K562 (cell line): ENCODE data around the gene TPM4. TPM values are rescaled to one million over a fixed set of nuclear protein-coding genes. Genes with fewer than 3 reads are reported as not detected.
A peak's percentile ranks its signal among the peaks of the same experiment; 100 is the strongest.

Experiments used
- ARID1B ChIP-seq: fragments of 450-650 bp; IDR thresholded peaks from 2 replicates; pipeline ENCODE4 v1.6.1; 2016; ENCODE audit warnings: antibody characterized with exemption, mild to moderate bottlenecking, inconsistent platforms
- CCAR2 ChIP-seq: fragments of 200-400 bp; formaldehyde crosslinking; IDR thresholded peaks from 2 replicates; pipeline ENCODE4 v1.6.1; 2017; ENCODE audit warnings: mild to moderate bottlenecking, low read depth, low read length
- GABPB2 ChIP-seq: fragments of 250-450 bp; sonication (Bioruptor Pico); conservative IDR thresholded peaks from 2 replicates; pipeline ENCODE4 v1.5.1; 2021; ENCODE audit warnings: mild to moderate bottlenecking
- GTF2F1 ChIP-seq: IDR thresholded peaks from 2 replicates; pipeline ENCODE4 v1.6.1; 2011; ENCODE audit warnings: low read depth, low read length, improper control_type of control experiment
- LEF1 ChIP-seq: fragments of 450-650 bp; IDR thresholded peaks from 2 replicates; pipeline ENCODE4 v1.6.1; 2016; ENCODE audit warnings: mild to moderate bottlenecking
- NEUROD1 ChIP-seq: fragments of 150-350 bp; IDR thresholded peaks from 2 replicates; pipeline ENCODE4 v1.6.1; 2014; ENCODE audit warnings: borderline replicate concordance, low read length, low read depth; ENCODE audit not compliant: partially characterized antibody
- SNIP1 ChIP-seq: fragments of 450-650 bp; IDR thresholded peaks from 2 replicates; pipeline ENCODE4 v1.7.1; 2017; ENCODE audit warnings: low read depth, mild to moderate bottlenecking
- SRF ChIP-seq, 2 experiments: fragments of 250-450, 450-650 bp in 1 of 2; sonication (Bioruptor Pico) in 1 of 2; sonication (generic) in 1 of 2; formaldehyde crosslinking; IDR thresholded peaks; 2 replicates each; pipeline versions ENCODE4 v1.5.0 to v1.5.1; 2020 to 2022; ENCODE audit warnings: mild to moderate bottlenecking in 1 of 2, missing genetic modification reagents in 1 of 2
- TSHZ1 ChIP-seq: fragments of 250-450 bp; sonication (Bioruptor Pico); IDR thresholded peaks from 2 replicates; pipeline ENCODE4 v1.4.0; 2020; ENCODE audit warnings: mild to moderate bottlenecking, moderate library complexity
- ZFP30 ChIP-seq: fragments of 250-450 bp; sonication (Bioruptor Pico); IDR thresholded peaks from 2 replicates; pipeline ENCODE4 v1.8.0; 2022; ENCODE audit warnings: moderate library complexity, mild to moderate bottlenecking, inconsistent platforms, borderline replicate concordance
- ZNF699 ChIP-seq: fragments of 250-450 bp; sonication (Bioruptor Pico); IDR thresholded peaks from 2 replicates; pipeline ENCODE4 v1.8.0; 2021; ENCODE audit warnings: mild to moderate bottlenecking, moderate library complexity; ENCODE audit not compliant: insufficient replicate concordance
- polyA plus RNA-seq, 8 experiments: library from polyadenylated mRNA; depleted of rRNA in 4 of 8; stranded (reverse) in 5 of 8; unstranded in 3 of 8; fragments of >200 nt; fragmentation: Nextera tagmentation in 2 of 8; fragmentation: Illumina TruSeq in 1 of 8; extraction: Ambion mirVana in 2 of 8; extraction: Trizol in 1 of 8; gene quantifications; 2 replicates each; pipeline versions ENCODE4 v1.2.1 to v1.2.3, GENCODE V29; 2011 to 2014; ENCODE audit warnings: inconsistent platforms in 1 of 8, missing spikeins in 1 of 8
- total RNA-seq, 7 experiments: library from RNA; depleted of rRNA in 6 of 7; stranded (reverse); fragments of >200 nt in 6 of 7; fragmentation: Illumina TruSeq in 2 of 7; extraction: Trizol in 2 of 7; gene quantifications; 2 replicates each; pipeline versions ENCODE4 v1.2.1 to v1.2.3, GENCODE V29; 2011 to 2021; ENCODE audit warnings: low replicate concordance in 1 of 7
- TF ChIP-seq, protein P1 (sequence below): sonication (generic); formaldehyde crosslinking; IDR thresholded peaks from 2 replicates; pipeline ENCODE4 v1.8.0; 2022; ENCODE audit warnings: missing genetic modification reagents, mild to moderate bottlenecking, moderate library complexity, borderline replicate concordance
- TF ChIP-seq, protein P2 (sequence below): fragments of 450-650 bp; formaldehyde crosslinking; IDR thresholded peaks from 2 replicates; pipeline ENCODE4 v1.4.0; 2022; ENCODE audit warnings: missing genetic modification characterization
- TF ChIP-seq, protein P3 (sequence below), 2 experiments: IDR thresholded peaks; 2 replicates each; pipeline ENCODE4 v1.6.1; 2011; ENCODE audit warnings: borderline replicate concordance in 1 of 2, control low read depth in 1 of 2, low read depth in 1 of 2, low read length in 1 of 2, mild to moderate bottlenecking in 1 of 2, mixed read lengths in 1 of 2, moderate library complexity in 1 of 2; ENCODE audit not compliant: insufficient read depth in 1 of 2, insufficient read length in 1 of 2, poor library complexity in 1 of 2, severe bottlenecking in 1 of 2; ENCODE audit errors: extremely low read depth in 1 of 2
- TF ChIP-seq, protein P4 (sequence below): fragments of 450-650 bp; formaldehyde crosslinking; IDR thresholded peaks from 2 replicates; pipeline ENCODE4 v1.4.0; 2022; ENCODE audit warnings: missing genetic modification characterization
- TF ChIP-seq, protein P5 (sequence below): sonication (generic); formaldehyde crosslinking; IDR thresholded peaks from 2 replicates; pipeline ENCODE4 v1.9.0; 2022; ENCODE audit warnings: mild to moderate bottlenecking, missing genetic modification reagents

The TPM4 gene
- total and polyA plus RNA-seq, 9 of the 15 experiments (the other 6 are each of a cell fraction or from before 2014, with no cell fraction given): 28.1 to 111 (median 77.4) TPM

DNA sequence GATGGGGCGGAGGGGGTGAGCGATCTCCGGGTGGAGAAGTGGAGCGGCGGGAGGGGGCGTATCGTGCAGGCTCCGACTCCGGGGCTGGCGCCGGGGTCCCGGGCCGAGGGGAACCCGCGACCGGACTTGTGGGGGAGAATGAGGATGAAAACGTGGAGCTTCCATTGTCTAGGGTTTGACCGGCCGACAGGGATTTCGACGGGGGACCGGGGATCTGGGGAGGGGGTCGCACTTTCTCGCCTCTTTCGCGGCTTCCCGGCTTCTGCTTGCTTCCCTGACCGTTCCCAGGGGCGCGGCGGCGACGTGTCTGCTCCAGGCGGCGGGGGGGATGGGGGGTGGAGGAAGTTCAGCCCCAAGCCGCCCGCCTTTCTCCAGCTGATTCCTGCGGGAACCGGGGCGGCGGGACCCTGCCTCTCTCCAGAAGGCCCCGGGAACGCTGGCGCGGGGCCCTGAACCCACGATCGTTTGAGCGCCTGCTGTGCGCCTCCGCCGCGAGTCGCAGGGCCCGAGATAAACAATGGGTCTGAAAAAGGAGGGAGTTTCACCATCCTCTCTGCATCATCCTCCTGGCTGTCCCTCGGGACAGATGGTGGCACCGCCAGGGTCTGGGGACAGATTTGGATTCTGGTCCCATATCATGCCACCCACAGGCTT, 790 bp downstream of the TPM4 start (continued):
- no peak for TF ChIP-seq SNIP1
- TF ChIP-seq, protein P1, sequence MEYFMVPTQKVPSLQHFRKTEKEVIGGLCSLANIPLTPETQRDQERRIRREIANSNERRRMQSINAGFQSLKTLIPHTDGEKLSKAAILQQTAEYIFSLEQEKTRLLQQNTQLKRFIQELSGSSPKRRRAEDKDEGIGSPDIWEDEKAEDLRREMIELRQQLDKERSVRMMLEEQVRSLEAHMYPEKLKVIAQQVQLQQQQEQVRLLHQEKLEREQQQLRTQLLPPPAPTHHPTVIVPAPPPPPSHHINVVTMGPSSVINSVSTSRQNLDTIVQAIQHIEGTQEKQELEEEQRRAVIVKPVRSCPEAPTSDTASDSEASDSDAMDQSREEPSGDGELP (CRISPR knock-in tag): peak; percentile 76
- TF ChIP-seq, protein P2, sequence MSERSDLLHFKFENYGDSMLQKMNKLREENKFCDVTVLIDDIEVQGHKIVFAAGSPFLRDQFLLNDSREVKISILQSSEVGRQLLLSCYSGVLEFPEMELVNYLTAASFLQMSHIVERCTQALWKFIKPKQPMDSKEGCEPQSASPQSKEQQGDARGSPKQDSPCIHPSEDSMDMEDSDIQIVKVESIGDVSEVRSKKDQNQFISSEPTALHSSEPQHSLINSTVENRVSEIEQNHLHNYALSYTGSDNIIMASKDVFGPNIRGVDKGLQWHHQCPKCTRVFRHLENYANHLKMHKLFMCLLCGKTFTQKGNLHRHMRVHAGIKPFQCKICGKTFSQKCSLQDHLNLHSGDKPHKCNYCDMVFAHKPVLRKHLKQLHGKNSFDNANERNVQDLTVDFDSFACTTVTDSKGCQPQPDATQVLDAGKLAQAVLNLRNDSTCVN: no peak
- no peak for TF ChIP-seq ZNF699 (CRISPR knock-in tag)
- no peak for TF ChIP-seq ZFP30 (CRISPR knock-in tag)
- TF ChIP-seq GABPB2: no peak
- 0 out of 4 replicates have a peak, but pooled peaks of 1 of the 2 experiments have one; percentile 52 for TF ChIP-seq SRF (CRISPR knock-in tag; IDR thresholded peaks at IDR 0.05)
- TF ChIP-seq LEF1: no peak
- TF ChIP-seq GTF2F1: no peak
- TF ChIP-seq, protein P3, sequence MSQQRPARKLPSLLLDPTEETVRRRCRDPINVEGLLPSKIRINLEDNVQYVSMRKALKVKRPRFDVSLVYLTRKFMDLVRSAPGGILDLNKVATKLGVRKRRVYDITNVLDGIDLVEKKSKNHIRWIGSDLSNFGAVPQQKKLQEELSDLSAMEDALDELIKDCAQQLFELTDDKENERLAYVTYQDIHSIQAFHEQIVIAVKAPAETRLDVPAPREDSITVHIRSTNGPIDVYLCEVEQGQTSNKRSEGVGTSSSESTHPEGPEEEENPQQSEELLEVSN (IDR thresholded peaks at IDR 0.05; ENCODE audit: borderline replicate concordance in 1 of 2, extremely low read depth in 1 of 2, insufficient read depth in 1 of 2, insufficient read length in 1 of 2, low read depth in 1 of 2, low read length in 1 of 2, poor library complexity in 1 of 2, severe bottlenecking in 1 of 2): peak in 1 of 2 experiments; percentile 55
- TF ChIP-seq TSHZ1 (CRISPR knock-in tag): no peak
- TF ChIP-seq NEUROD1: no peak
- TF ChIP-seq CCAR2: no peak
- TF ChIP-seq, protein P4, sequence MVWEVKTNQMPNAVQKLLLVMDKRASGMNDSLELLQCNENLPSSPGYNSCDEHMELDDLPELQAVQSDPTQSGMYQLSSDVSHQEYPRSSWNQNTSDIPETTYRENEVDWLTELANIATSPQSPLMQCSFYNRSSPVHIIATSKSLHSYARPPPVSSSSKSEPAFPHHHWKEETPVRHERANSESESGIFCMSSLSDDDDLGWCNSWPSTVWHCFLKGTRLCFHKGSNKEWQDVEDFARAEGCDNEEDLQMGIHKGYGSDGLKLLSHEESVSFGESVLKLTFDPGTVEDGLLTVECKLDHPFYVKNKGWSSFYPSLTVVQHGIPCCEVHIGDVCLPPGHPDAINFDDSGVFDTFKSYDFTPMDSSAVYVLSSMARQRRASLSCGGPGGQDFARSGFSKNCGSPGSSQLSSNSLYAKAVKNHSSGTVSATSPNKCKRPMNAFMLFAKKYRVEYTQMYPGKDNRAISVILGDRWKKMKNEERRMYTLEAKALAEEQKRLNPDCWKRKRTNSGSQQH (CRISPR knock-in tag): no peak
- TF ChIP-seq, protein P5, sequence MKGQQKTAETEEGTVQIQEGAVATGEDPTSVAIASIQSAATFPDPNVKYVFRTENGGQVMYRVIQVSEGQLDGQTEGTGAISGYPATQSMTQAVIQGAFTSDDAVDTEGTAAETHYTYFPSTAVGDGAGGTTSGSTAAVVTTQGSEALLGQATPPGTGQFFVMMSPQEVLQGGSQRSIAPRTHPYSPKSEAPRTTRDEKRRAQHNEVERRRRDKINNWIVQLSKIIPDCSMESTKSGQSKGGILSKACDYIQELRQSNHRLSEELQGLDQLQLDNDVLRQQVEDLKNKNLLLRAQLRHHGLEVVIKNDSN: no peak
- no peak for TF ChIP-seq ARID1B
